BE2C (cell line): ENCODE results near the gene SPTAN1.

Experiments
- DNase-seq: peaks from one replicate; pipeline ENCODE4 v3.0.0-alpha.2; 2020
- H3K27me3 ChIP-seq: fragments of 250-450 bp; sonication (Bioruptor Pico); 2 replicates; pipeline ENCODE4 v1.5.1; 2020; ENCODE audit warnings: mild to moderate bottlenecking
- H3K36me3 ChIP-seq: fragments of 250-450 bp; sonication (Bioruptor Pico); 2 replicates; pipeline ENCODE4 v1.5.1; 2020; ENCODE audit warnings: mild to moderate bottlenecking
- H3K4me1 ChIP-seq: fragments of 250-450 bp; sonication (Bioruptor Pico); 2 replicates; pipeline ENCODE4 v1.5.1; 2020
- H3K4me3 ChIP-seq: 2 replicates; pipeline ENCODE4 v1.5.1; 2011; ENCODE audit warnings: low read depth, low read length
- H3K9me3 ChIP-seq: fragments of 250-450 bp; sonication (Bioruptor Pico); 2 replicates; pipeline ENCODE4 v1.5.1; 2020
- CTCF ChIP-seq: IDR thresholded peaks from 2 replicates; pipeline ENCODE4 v1.5.1; 2012; ENCODE audit warnings: mild to moderate bottlenecking, low read depth, low read length

The SPTAN1 gene

GRCh38 chr9:128635266-128636023, 83.1 kb downstream of the SPTAN1 start:
- Histone ChIP-seq H3K4me3 (no peak overlapping the region), H3K36me3 (peaks cover 74% of the 10 kb centered on the region), H3K4me1 (peaks cover 14% of the 10 kb centered on the region), H3K9me3 (no peaks in the 10 kb centered on the region), H3K27me3 (no peaks in the 10 kb centered on the region)
- DNase-seq = peak; percentile 92
- TF ChIP-seq CTCF = peak; percentile 80

GRCh38 chr9:128636024-128636390, 83.6 kb downstream of the SPTAN1 start:
- TF ChIP-seq CTCF = peak; percentile 49
- Histone ChIP-seq H3K9me3 (no peaks in the 10 kb centered on the region), H3K4me3 (no peak overlapping the region), H3K36me3 (peaks cover 72% of the 10 kb centered on the region), H3K4me1 (peaks cover 14% of the 10 kb centered on the region), H3K27me3 (no peaks in the 10 kb centered on the region)
- DNase-seq = peak; percentile 56

- Histone ChIP-seq H3K9me3 (no peaks in the 10 kb centered on the region), H3K4me1 (peaks cover 14% of the 10 kb centered on the region), H3K27me3 (no peaks in the 10 kb centered on the region), H3K4me3 (no peak overlapping the region), H3K36me3 (peaks cover 63% of the 10 kb centered on the region)
- no peak for TF ChIP-seq CTCF
- DNase-seq = no peak
Measured at GRCh38 chr9:128636556-128637530, 84.5 kb downstream of the SPTAN1 start.

- no peak for DNase-seq
- Histone ChIP-seq H3K27me3 (no peaks in the 10 kb centered on the region), H3K4me3 (no peak overlapping the region), H3K36me3 (peaks cover 55% of the 10 kb centered on the region), H3K4me1 (peaks cover 14% of the 10 kb centered on the region), H3K9me3 (no peaks in the 10 kb centered on the region)
- TF ChIP-seq CTCF = no peak
Measured at GRCh38 chr9:128637656-128638055, 85.3 kb downstream of the SPTAN1 start.

- H3K9me3 ChIP-seq = no peaks in the 10 kb centered on the region
- H3K4me3 ChIP-seq = no peak overlapping the region
- no peak for DNase-seq
- no peak for TF ChIP-seq CTCF
- H3K36me3 ChIP-seq = peaks cover 46% of the 10 kb centered on the region
- no peaks in the 10 kb centered on the region for H3K27me3 ChIP-seq
- peaks cover 14% of the 10 kb centered on the region for H3K4me1 ChIP-seq
Measured at GRCh38 chr9:128638580-128638979, 86.2 kb downstream of the SPTAN1 start.
